Ovary (tissue), 3 donors: ENCODE results near the gene ATP9A.

Source experiments
- EP300 ChIP-seq: sonication (generic); formaldehyde crosslinking; IDR thresholded peaks from one replicate; pipeline ENCODE4 v1.6.1; 2017; ENCODE audit warnings: antibody characterized with exemption
- TF ChIP-seq, protein P1 (sequence below), 3 donors: fragments of 450-650 bp in 2 of 3; fragments of 200-600 bp in 1 of 3; IDR thresholded peaks; one replicate each; pipeline versions ENCODE4 v1.5.1 to v1.8.0; 2016 to 2022; ENCODE audit warnings: antibody characterized with exemption in 3 of 3, mild to moderate bottlenecking in 1 of 3
- donor health status: DM: no; HTN: no; CAD: no.

DNA sequence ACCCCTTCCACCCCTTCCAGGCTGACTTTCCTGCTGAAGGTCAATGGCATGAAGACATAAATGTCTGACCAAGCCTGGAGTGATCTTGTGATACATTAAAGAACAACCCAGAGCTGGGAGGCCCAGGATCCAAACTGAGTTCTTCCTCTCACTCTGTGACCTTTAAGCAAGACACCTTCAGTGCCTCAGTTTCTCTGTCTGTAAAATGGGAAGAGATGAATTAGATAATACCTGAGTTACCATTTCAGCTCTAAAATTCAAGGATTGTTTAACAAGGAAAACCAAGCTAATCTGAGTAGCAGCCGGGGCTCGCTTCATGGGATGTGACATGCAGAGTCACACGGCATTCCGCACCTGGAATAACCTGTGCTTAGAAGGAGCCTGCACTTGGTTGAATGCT is 218.7 kb downstream of the ATP9A start:
- TF ChIP-seq, protein P1, sequence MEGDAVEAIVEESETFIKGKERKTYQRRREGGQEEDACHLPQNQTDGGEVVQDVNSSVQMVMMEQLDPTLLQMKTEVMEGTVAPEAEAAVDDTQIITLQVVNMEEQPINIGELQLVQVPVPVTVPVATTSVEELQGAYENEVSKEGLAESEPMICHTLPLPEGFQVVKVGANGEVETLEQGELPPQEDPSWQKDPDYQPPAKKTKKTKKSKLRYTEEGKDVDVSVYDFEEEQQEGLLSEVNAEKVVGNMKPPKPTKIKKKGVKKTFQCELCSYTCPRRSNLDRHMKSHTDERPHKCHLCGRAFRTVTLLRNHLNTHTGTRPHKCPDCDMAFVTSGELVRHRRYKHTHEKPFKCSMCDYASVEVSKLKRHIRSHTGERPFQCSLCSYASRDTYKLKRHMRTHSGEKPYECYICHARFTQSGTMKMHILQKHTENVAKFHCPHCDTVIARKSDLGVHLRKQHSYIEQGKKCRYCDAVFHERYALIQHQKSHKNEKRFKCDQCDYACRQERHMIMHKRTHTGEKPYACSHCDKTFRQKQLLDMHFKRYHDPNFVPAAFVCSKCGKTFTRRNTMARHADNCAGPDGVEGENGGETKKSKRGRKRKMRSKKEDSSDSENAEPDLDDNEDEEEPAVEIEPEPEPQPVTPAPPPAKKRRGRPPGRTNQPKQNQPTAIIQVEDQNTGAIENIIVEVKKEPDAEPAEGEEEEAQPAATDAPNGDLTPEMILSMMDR (IDR thresholded peaks at IDR 0.05) = no peak
- TF ChIP-seq EP300 = no peak
